Calu3 (cell line): ENCODE measurements around the gene MCM7. TPM values are rescaled to one million over a fixed set of nuclear protein-coding genes. Genes with fewer than 3 reads are reported as not detected.

ENCODE experiments used
- BruUV-seq: library from RNA; stranded (reverse); fragments of 400-500 nt; replicated peaks from 2 replicates; lab custom pipeline; 2021; lab: Mats Ljungman, UMichigan
- CTCF ChIA-PET: fragments of 300-600 bp; sonication (Branson Sonifier 250); formaldehyde crosslinking; loops from one replicate; lab custom pipeline; 2022; ENCODE audit warnings: antibody characterized with exemption; lab: Charles Lee
- DNase-seq: peaks from one replicate; pipeline ENCODE4 v3.0.0; 2022
- H3K27ac Mint-ChIP-seq: one replicate; pipeline ENCODE4 v1.8.0; 2022; ENCODE audit warnings: mixed read lengths; ENCODE audit not compliant: unreplicated experiment
- H3K27me3 Mint-ChIP-seq: one replicate; pipeline ENCODE4 v1.8.0; 2022; ENCODE audit warnings: mixed read lengths; ENCODE audit not compliant: unreplicated experiment
- H3K36me3 Mint-ChIP-seq: one replicate; pipeline ENCODE4 v1.8.0; 2022; ENCODE audit warnings: mild to moderate bottlenecking, moderate library complexity, mixed read lengths; ENCODE audit not compliant: insufficient read depth, unreplicated experiment
- H3K4me1 Mint-ChIP-seq: one replicate; pipeline ENCODE4 v1.8.0; 2022; ENCODE audit warnings: mild to moderate bottlenecking, low read depth, mixed read lengths; ENCODE audit not compliant: unreplicated experiment
- H3K4me3 Mint-ChIP-seq: one replicate; pipeline ENCODE4 v1.8.0; 2022; ENCODE audit warnings: mild to moderate bottlenecking, low read depth, moderate library complexity, mixed read lengths; ENCODE audit not compliant: unreplicated experiment
- H3K9me3 Mint-ChIP-seq: one replicate; pipeline ENCODE4 v1.8.0; 2022; ENCODE audit warnings: low read depth, mixed read lengths; ENCODE audit not compliant: unreplicated experiment
- CTCF ChIP-seq: fragments of 200-600 bp; IDR thresholded peaks from one replicate; pipeline ENCODE4 v1.8.0; 2022; ENCODE audit warnings: antibody characterized with exemption; ENCODE audit not compliant: unreplicated experiment
- intact Hi-C: fragments of 100-400 bp; cut with micrococcal nuclease; formaldehyde crosslinking; loops from one replicate; pipeline ENCODE4 v1.10.0; 2022; ENCODE audit not compliant: unreplicated experiment
- total RNA-seq: library from RNA; stranded (reverse); gene quantifications from 2 replicates; pipeline ENCODE4 v1.2.3, GENCODE V29; 2022

MCM7 gene
- total RNA-seq, 1 experiment from 2014 or later = 122 TPM

DNA sequence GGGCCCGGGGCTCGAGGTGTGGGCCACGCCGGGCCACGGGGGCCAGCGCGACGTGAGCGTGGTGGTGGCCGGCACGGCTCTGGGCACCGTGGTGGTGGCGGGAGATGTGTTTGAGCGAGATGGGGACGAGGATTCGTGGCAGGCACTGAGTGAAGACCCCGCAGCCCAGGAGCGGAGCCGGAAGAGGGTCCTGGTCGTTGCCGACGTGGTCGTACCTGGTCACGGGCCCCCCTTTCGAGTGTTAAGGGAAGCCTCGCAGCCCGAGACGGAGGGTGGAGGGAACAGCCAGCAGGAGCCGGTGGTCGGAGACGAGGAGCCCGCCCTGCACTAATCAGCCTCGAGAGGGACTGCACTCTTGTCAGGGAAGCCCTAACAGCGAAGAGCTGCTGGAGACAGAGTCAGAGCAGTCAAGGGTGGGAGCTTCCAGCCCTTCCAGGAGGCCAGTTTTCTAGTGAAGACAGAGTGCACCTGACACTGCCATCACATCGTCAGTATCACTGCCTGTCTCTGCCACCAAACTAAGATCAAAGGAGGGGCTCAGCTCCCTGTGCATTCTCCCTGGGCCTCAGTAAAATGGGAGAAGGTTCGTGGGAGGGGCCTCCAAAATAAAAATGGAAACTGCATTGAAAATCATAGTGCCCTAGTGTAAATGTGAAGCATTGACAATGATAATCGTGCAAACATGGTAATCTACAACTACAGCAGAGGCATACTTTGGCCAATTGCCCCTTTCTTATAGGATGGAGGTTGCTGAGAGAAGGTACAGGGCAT lies 26.9 kb upstream of the MCM7 start:
- peak overlapping the region; percentile 88 for H3K4me3 Mint-ChIP-seq
- TF ChIP-seq CTCF = no peak
- no TSS peak for BruUV-seq
- H3K27ac Mint-ChIP-seq = no peak overlapping the region
- no peaks in the 10 kb centered on the region for H3K27me3 Mint-ChIP-seq
- intact Hi-C loops = no loop called here
- no peak for DNase-seq
- CTCF ChIA-PET = interaction anchor here (0.6 kb wide), 1 partner anchor 49 kb away, joined by 3 read pairs; the partner anchor contains the start of gene GPC2
- peaks cover 31% of the 10 kb centered on the region for H3K36me3 Mint-ChIP-seq
- peaks cover 13% of the 10 kb centered on the region for H3K4me1 Mint-ChIP-seq
- no peaks in the 10 kb centered on the region for H3K9me3 Mint-ChIP-seq

- TF ChIP-seq CTCF = no peak
- H3K4me3 Mint-ChIP-seq = peak within 1 kb of the TSS; percentile 88
- H3K36me3 Mint-ChIP-seq = peaks cover 31% of the 10 kb centered on the region
- DNase-seq = peak; percentile 83
- BruUV-seq = no TSS peak
- intact Hi-C loops = no loop called here
- H3K27me3 Mint-ChIP-seq = no peaks in the 10 kb centered on the region
- CTCF ChIA-PET = no interaction called here
- peak within 1 kb of the TSS; percentile 93 for H3K27ac Mint-ChIP-seq
- no peaks in the 10 kb centered on the region for H3K9me3 Mint-ChIP-seq
- H3K4me1 Mint-ChIP-seq = peaks cover 13% of the 10 kb centered on the region
Measured at GRCh38 chr7:100126931-100127865, 26.0 kb upstream of the MCM7 start, which contains the start of gene MBLAC1. MBLAC1 (plus strand) TSS chr7:100126967; CDS start chr7:100127396, 429 bp downstream.

GRCh38 chr7:100126239-100126930 lies 25.2 kb upstream of the MCM7 start:
- no peak for DNase-seq
- H3K4me1 Mint-ChIP-seq = peaks cover 6% of the 10 kb centered on the region
- H3K9me3 Mint-ChIP-seq = no peaks in the 10 kb centered on the region
- H3K27me3 Mint-ChIP-seq = no peaks in the 10 kb centered on the region
- intact Hi-C loops = no loop called here
- H3K36me3 Mint-ChIP-seq = peaks cover 31% of the 10 kb centered on the region
- TF ChIP-seq CTCF = no peak
- H3K27ac Mint-ChIP-seq = peak overlapping the region; percentile 93
- CTCF ChIA-PET = no interaction called here
- BruUV-seq = TSS peak; percentile 75
- H3K4me3 Mint-ChIP-seq = peak overlapping the region; percentile 88
